ENCODE measurements around the gene SZRD1.

Gene SZRD1

DNA sequence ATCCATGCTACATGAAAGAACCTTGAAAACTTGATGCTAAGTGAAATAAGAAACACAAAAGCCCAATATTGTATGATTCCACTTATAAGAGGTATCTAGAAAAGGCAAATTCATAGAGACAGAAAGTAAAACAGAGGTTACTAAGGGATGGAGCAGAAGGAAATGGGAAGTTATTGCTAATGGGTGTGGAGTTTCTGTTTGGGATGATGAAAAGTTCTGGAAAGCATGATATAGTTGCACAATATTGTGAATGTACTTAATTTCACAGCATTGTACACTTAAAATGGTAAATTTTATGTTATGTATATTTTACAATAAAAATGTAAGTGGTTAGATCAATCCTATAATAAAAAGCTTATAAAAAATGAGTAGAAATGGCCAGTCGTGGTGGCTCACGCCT is 71.9 kb downstream of the SZRD1 start:
- DNase-seq (ENCODE audit: low read depth in 3 of 3): no peak

DNA sequence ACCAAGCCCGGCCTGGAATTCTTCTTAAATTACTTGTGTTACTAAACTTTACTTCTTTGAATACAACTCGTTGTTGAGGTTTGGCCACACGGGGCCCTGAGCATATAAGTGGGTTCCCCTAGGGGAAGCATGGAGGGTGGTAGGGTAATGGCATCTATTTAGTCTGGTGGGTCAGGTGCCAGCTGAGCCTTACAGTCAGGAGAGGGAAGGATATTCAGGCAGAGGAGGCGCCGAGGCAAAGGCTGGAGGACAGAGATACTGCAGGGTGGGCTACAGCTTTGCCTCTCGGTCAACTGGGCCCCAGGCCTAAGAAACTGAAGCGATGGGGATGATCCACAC is 73.1 kb downstream of the SZRD1 start:
- no peak for DNase-seq (ENCODE audit: low read depth in 3 of 3)

DNA sequence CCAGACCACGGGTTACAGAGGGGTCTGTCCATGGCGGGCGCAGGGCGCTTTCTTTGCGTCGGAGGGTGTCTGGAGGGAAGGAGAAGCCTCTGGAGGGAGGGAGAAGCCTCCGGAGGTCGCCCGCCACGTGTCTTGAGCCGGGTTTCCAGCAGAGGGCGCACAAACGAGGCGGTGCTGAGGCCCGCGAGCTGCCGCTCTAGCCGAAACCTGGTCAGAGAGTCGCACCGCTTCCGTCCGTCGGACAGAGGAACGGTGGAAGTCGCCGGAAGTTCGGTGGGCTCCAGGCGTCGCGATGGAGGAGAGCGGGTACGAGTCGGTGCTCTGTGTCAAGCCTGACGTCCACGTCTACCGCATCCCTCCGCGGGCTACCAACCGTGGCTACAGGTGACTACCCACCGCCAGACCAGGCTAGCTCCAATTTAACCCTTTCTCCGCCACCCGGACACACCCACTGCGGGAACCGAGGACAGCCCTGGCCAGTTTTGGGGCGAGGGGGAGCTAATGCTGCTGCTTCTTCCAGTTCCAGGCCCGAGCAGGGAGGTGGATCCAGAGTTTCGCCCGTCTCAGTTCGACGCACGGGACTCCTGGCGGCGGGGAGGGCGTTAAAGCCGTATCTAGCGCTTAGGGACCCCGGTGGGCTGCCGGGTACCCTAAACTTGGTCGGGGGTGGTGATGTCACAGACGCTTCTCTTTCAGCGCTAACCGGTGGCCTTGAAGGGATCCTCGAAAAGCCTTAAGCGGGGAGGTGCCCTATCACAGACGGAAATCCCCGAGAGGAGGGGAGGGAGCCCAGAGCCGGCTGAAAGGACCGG is 73.6 kb downstream of the SZRD1 start, which contains the start of gene NECAP2:
NECAP2 (plus strand) TSS at position 255 of the 812 bp plus-strand sequence; CDS start at position 293, 38 bp downstream.
- peak; percentile 84 to 94 (median 87) for DNase-seq (ENCODE audit: low read depth in 3 of 3)

DNA sequence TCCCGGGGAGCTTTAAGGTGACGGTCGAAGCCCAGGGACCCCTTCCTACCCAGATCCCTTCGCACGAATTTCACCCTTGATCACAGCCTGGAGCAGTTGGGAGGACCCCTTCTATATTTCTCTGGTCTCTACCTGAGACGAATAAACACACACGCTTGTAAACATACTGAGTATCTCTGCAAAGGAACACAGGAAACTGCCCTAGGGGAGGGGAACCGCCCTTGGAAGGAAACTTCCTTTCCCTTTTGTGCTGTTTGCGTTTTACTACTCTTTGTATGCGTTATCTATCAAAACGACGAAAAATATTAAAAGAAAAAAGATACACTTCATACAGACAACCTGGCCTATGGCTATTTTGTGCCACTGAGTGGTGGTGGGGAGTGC is 74.2 kb downstream of the SZRD1 start:
- DNase-seq (ENCODE audit: low read depth in 3 of 3): no peak

DNA sequence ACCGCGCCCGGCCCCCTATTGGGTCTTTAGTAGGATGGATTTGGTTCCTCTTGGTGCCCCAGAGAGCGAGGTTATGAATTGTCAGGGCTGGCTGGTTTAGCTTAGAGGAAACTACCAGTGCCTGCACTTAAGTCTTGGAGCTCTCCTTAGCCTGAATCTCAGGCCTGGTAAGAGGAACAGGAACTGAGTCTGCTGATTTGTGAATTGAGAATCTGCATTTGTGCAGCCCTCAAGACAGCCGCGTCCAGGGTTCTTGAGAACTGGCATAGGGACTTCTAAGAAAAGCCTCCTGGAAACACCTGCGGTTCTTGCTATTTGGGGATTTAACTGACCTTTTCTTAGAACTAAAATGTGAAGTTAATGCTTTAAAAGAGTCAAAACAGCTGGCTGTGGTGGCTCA is 75.2 kb downstream of the SZRD1 start:
- DNase-seq (ENCODE audit: low read depth in 3 of 3): no peak

DNA sequence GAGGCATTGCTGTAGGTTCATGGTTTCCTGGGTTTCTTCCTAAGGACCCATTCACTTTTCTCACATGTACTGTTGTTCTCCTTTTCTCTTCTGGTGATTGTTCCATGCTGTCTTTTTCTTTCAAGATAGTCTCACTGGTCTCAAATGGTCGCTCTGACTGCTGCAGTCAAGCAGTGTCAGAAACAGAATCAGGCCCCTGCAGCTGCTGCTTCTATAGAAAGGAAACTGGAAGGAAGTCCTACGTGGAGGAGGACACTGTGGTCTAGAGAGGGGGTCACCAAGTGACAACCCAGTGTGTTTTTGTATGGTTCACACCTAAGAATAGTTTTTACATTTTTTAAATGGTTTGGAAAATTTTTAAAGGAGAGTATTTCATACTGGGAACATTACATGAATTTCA is 75.9 kb downstream of the SZRD1 start:
- DNase-seq (ENCODE audit: low read depth in 3 of 3): no peak

DNA sequence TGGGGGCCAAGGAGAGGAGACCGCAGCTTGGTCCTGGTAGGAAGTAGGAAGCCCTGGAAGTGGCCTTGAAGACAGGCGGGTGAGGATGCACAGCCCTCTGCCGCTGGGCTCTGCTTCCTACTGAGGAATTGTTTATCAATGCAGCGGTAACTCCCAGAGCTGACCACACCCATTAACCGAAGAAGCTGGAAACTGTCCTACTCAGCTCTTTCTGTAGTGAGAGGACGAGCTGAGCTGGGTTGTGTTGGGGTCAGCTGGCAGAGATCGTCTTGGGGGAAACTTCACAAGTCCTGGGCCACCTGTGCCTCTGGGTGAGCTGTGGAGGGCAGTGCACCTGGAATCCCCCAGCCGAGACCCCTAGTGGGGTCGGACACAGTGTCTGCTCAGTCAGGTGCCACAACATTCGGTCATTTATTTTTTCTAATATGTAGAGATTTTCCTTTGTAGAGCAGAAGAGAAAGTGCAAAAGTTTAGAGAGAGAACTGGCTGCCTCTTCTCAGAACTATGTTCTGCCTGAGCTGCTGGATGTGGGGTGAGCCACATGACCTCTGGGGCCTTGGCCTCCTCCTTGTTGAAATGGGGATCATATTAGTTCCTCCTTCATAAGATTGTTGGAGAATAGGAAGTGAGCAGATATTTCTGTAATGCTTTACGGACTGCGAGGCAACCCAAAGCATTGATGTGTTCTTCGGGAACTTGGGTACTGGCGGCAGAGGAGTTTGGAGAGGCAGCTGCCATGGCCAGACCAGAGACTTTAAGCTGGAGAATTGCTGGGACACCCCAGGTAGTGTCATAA is 77.1 kb downstream of the SZRD1 start:
- no peak for DNase-seq (ENCODE audit: low read depth in 3 of 3)

DNA sequence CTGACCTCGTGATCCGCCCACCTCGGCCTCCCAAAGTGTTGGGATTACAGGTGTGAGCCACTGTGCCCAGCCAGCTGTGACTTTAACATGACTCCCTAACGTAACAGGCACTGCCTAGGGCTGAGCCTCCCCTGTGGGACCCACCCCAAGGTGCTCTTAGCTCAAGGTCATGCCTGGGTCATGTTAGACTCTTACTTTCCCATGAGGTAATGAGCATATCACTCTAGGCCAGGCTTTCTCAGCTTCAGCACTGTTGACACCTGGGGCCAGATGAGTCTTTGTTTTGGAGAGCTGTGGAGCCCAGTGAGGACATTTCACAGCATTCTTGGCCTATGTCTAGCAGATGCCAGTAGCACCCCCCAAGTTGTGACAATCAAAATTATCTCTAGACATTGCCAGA is 78.0 kb downstream of the SZRD1 start:
- DNase-seq (ENCODE audit: low read depth in 3 of 3): no peak

DNA sequence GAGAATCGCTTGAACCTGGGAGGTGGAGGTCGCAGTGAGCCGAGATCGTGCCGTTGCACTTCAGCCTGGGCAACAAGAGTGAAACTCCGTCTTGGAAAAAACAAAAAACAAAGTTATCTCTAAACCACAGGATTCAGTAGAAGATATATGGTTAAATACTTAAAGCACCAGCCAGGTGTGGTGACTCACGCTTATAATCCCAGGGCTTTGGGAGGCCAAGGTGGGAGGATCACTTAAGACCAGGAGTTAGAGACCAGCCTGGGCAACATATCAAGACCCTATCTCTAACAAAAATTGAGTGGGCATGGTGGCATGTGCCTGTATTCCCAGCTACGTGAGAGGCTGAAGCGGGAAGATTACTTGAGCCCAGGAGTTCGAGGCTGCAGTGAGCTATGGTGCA is 79.1 kb downstream of the SZRD1 start:
- no peak for DNase-seq (ENCODE audit: low read depth in 3 of 3)

DNA sequence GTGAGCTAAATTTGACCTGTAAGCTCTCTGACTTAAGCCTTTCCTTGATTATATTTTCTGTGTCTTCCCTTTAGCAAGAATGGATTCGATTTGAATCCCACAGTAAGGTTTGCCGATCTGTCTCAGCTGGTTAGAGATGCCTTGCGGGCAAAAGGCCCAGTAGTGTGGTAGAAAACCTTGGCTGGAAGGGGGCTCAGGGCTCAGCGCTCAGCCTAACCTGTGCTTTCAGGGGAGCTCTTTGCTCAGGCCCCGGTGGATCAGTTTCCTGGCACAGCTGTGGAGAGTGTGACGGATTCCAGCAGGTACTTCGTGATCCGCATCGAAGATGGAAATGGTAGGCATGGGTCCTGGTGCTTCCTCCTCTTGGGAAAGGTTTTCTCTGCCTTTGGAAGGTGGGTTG is 80.6 kb downstream of the SZRD1 start:
- DNase-seq (ENCODE audit: low read depth in 3 of 3): no peak
